HuH-7.5 (cell line): ENCODE results near the gene ARMH3.

Experiments
- DNase-seq: peaks from one replicate; pipeline ENCODE4 v3.0.0; 2011; ENCODE audit warnings: low spot score

Gene ARMH3

DNA sequence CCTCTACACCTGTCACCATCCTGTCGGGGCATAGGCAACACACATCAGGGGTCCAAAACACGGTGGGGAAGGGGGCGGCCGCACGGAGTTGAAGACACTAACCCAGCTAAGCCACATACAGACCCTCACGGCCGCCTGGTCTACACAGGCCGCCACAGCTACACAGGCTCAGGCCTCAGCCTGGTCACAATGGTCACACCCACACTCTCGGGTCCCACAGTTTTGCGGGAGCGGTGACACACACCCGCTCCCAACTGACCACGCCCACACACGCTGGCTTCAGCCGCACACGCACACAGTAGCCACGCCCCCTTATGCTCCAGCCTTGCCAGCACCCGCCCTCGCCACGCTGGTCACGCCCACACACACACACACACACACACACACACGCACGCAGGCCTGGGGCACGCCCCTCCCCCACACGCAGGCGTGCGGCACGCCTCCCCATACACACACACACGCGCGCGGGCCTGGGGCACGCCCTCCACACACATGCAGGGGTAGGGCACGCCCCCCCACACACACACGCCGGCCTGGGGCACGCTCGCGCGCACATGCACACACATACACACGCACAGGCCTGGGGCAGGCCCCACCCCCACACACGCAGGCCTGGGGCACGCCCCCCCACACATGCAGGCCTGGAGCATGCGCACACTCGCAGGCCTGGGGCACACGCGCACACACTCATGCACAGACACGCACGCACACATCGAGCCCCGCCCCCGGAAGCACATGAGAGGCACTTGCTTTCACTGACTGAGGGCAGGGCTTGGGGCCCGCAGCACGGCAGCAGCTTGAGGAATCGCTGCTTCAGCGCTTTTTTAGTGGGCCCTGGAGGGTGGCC, 225.4 kb downstream of the ARMH3 start:
- DNase-seq: peak; percentile 86

GRCh38 chr10:101829561-101830315, 226.2 kb downstream of the ARMH3 start:
- no peak for DNase-seq

- DNase-seq: no peak
Observed at GRCh38 chr10:101828766-101829551, 227.0 kb downstream of the ARMH3 start.

DNA sequence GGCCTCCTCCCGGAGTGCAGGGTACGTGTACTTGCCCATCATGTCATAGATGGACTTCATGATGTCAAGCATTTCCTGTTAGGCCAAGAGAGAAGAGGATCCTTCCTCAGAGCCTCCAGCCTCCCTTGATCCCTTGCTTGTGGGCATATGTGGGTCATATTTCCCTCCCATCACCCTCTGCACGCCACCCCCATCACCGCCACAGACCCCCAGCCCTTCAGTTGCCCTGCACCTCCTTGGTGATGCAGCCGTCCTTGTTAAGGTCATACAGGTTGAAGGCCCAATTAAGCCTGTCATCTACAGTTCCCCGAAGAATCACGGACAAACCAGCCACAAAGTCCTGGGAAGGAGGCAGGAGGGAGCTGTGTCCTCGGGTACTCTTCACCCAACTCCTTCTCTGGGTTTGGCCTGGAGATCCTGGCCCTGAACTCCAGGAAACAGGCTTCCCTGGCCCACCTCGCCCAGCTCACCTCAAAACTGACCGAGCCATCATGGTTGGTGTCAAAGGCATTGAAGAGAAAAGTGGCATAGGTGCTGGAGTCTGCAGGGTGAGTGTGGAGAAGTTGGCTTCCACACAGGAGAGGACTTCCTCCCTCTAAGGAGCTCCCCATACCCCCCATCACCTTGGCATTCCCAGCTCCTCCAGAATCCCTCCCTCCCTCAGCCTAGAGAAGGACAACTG, 227.9 kb downstream of the ARMH3 start:
- DNase-seq: no peak

DNA sequence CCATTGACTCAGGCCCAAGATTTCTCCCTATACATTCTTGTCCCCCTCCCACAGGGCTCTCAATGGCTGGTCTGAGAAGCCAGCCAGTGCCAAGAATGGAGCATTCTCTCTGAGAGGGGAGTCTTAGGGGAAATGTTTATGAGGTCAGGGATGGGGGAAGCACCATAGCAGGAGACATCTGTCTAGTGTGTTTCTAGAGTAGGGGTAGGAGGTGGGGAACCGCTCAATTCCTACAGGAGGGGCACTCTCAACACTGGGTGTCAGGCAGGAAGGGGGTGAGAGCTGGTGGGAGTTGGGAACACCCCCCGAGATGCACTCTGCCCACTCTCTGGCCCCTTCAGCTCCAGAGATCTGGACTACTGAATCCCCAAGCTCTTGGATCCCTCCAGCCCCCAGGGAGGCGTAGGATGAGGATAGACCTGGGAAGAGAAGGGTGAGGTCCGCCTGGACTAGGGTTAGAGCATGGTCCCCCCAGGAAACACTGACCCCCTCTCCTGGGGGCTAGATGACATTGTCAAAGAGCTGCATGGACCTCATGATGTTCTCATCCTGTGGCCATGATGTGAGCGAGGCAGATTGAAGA, 229.0 kb downstream of the ARMH3 start:
- DNase-seq: no peak

- no peak for DNase-seq
Observed at GRCh38 chr10:101824736-101825135, 231.2 kb downstream of the ARMH3 start.

GRCh38 chr10:101818872-101819633, 236.9 kb downstream of the ARMH3 start:
- DNase-seq: no peak

GRCh38 chr10:101818119-101818871, 237.7 kb downstream of the ARMH3 start, which contains the start of gene OGA:
Gene OGA (minus strand): TSS chr10:101818444. CDS start chr10:101818022, 422 bp downstream.
- peak; percentile 92 for DNase-seq

- no peak for DNase-seq
Observed at GRCh38 chr10:101817337-101818118, 238.4 kb downstream of the ARMH3 start.

- DNase-seq: no peak
Observed at GRCh38 chr10:101816913-101817336, 239.0 kb downstream of the ARMH3 start.

GRCh38 chr10:101816376-101816775, 239.6 kb downstream of the ARMH3 start:
- DNase-seq: no peak

GRCh38 chr10:101814466-101815071, 241.4 kb downstream of the ARMH3 start:
- no peak for DNase-seq

GRCh38 chr10:101812606-101813005, 243.4 kb downstream of the ARMH3 start:
- no peak for DNase-seq

DNA sequence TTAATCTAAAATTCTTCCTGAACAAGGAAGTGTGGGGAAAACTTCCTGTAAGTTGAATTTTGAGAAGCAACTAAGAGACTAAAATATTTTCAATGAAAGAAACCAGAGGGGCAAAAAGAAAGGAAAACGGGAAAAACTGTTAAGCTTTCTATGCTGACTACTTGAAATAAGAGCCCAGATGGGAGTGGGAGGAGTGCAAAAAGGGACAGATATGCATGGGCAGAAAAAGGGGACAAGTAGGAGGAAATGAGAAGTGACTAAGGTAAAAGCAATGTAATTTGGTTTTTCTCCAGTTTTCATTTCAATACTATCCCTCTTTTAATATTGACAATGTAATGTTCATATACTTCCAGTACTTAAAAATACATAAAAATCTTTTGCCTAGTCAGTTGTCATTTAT, 248.8 kb downstream of the ARMH3 start:
- no peak for DNase-seq

DNA sequence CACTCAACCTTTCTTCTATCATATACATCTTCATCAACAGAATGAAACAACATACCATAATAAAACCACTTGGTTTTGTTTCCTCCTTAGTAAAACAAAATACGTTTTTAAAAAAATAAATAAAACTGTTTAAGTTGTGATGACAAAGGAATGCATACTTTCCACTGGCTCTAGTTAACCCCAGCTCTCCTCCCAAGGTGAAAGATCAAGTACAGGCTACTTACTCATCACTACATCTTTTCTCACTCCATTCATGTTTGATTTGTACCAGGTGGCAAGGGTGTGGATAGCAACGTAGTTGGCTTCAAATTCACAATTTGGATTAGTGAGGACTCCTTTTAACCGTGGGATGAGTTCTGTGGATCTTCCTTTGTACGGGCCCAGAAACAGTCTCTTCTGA, 252.5 kb downstream of the ARMH3 start:
- no peak for DNase-seq

DNA sequence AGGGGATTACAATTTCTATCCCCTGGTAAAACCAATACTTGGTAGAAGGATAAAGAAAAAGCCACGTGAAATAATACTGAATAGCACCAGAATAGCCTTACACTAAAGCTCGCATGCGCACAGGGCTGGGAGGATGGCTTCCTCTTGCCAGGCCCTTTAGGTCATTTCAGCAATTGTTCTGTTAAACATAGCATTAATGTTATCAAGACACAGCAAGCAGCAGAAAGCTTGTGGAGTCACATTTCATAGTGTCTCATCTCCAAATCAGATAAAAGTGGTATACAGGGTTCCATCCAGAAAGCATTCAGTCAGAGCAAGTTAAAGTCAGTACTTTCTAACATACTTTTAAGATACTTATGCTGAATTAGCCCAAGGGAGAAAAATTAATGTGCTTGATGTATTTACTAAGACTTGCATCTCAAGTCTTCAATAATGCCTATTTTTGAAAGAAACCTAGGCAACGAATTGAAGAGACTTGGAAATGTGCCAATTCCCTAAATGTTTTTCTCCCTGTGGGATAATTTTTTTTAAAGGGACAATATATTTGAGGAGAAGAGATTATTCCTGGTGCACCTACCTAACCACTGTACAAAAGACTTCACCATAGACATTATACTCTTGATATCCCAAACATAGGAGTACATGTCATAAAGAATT, 258.4 kb downstream of the ARMH3 start:
- no peak for DNase-seq
